GM18873 (cell line): ENCODE results near the gene GCNT2.
"Not testable (repeated sequence)": the region's sequence is repeated elsewhere in the genome, so short reads cannot be mapped to it uniquely, and the experiment has no call there.

Experiments
- ATAC-seq: cut with Tn5 transposase; IDR thresholded peaks from one replicate; pipeline ENCODE4 v1.9.1; 2021; ENCODE audit warnings: mild to moderate bottlenecking, moderate library complexity, moderate number of reproducible peaks; ENCODE audit not compliant: unreplicated experiment, low FRiP score

The GCNT2 gene

DNA sequence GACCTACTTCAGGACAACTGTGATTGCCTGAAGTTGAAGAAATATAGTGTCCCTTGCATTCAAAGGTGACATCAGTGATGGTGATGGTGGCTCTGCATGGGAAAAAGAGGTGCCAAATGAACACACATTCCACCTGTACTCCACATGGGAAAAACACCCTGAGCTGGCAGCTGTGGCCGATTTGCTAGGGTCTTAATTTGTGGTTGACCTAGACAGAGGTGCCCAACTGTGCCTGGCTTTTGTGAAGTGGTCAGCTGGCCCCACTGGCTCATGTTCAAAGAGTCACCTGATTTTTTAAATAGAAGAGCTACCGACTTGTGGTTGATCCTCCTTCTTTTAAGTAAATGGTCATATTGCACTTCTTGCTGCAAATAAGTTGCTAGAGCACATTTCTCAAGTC, 7.6 kb upstream of the GCNT2 start:
- no peak for ATAC-seq

DNA sequence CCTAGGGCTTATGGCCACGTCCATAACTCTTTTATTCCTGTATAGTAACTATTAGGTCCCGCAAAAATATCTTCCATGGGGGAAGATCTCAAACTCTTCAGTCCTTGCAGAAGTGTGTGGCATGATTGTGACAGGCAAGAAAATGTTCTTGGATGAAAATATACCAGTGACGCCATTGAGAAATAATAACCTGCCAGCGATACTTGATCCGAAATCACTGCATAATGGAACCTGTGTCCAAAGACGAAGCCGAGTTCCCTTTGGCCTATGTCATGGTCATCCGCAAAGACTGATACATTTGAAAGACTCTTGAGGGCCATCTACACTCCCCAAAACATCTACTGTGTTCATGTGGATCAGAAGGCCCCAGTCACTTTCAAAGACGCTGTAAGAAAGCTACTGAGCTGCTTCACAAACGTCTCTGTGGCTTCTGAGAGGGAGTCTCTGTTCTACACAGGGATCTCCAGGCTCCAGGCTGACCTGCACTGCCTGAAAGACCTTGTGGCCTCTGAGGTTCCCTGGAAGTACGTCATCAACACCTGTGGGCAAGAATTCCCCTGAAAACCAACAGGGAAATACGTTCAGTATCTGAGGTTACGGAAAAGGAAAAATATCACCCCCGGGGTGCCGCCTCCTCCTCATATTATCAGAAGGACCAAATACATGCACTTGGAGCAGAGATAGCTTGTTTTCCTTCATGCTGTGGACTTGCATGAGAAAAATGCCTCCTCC, 6.9 kb upstream of the GCNT2 start:
- ATAC-seq = no peak

DNA sequence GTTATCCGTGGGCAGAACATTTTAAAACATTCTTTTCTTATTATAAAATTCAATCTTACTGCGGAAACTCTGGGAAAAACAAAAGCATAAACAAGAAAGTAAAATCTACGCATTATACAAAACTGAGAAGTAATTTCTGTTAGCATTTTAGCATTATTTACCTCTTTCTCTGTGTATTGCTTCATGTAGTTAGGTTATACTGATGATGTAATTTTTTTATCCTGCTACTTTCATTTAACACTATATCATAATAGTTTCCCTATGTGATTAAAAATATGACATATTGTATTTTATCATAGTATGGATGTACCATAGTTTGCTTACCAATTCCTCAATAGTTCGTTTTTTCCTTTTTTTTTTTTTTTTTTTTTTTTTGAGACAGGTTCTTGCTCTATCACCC, 4.2 kb upstream of the GCNT2 start:
- no peak for ATAC-seq

DNA sequence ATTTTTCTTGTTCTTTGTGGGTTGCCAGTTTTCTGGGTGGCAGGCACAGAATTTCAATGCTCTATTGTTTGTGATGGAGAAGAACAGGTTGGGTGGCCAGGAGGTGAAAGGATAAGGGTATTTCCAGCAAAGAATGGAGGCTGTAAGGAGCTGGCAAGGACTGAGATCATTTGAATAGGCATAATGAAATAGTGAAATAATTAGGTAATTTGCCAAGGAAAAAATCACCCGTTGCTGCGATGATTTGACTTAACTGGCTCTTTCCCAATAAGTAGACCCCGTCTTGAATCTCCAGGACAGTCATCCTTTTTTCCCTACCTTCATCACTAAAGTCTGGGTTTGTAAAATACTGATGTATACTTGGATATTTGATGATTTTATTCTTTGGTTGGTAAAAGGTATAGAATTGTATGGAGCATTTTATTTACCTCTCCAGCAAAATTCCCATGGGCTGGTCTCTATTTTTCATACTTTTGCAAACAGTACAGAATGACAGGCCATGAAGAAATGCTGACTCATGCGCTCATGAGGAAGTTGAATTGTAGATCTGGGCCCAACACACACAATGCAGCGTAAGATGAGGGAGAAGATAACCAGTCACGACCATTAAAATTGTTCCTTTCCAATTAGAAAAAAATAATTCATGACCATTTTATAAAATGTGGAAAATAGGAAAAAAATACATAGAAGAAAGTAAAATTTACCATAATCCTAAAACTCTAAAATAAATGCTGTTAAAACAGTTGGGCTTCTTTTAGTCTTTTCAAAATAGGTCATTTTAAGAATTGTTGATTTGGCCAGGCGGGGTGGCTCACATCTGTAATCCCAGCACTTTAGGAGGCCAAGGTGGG, 2.4 kb upstream of the GCNT2 start:
- no peak for ATAC-seq

DNA sequence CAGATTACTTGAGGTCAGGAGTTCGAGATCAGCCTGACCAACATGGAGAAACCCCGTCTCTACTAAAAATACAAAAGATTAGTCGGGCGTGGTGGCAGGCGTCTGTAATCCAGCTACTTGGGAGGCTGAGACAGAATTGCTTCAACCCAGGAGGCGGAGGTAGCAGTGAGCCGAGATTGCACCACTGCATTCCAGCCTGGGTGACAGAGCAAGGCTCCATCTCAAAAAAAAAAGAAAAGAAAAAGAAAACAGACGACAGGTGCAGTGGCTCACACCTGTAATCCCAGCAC, 1.8 kb upstream of the GCNT2 start:
- not testable (repeated sequence) for ATAC-seq

DNA sequence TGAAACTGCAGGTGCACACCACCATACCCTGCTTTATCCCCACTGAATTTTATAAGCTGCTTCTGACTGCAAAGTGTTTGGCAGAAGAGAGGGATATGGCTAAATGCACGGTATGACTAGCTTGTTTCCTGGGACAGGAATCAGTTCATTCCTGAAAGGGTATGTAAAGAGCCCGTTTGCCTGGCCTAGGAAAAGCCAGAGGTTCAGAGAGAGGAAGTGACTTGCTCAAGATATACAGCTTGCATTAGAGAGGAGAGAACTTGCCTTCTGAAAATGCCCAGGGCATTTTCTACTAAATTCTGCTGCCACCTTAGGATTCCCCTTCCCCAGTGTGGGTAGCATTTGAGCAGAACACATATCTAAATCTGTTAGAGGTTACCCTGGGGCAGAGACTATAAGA, 683 bp upstream of the GCNT2 start:
- no peak for ATAC-seq

DNA sequence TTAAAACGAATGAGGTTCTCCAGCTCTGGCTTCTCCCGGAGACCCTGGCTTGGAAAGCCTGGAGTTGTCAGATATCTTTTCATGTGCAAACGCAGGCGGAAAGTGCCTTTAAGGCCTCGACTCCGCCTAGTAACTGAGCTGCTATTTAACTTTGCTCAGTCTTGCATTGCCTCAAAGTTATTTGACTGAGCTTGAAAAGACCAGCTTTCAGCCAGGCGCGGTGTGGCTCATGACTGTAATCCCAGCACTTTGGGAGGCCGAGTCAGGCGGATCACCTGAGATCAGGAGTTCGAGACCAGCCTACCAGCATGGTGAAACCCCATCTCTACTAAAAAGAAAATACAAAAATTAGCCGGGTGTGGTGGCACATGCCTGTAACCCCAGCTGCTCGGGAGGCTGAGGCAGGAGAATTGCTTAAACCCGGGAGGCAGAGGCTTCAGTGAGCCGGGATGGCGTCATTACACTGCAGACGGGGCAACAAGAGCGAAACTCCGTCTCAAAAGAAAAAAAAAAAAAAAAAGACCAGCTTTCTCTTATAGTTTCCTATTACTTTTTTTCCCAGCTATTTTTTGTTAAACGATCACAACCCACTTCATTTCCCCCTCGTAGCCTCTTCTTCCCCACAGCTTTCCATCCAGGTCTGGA, 1.9 kb downstream of the GCNT2 start:
- ATAC-seq = no peak

DNA sequence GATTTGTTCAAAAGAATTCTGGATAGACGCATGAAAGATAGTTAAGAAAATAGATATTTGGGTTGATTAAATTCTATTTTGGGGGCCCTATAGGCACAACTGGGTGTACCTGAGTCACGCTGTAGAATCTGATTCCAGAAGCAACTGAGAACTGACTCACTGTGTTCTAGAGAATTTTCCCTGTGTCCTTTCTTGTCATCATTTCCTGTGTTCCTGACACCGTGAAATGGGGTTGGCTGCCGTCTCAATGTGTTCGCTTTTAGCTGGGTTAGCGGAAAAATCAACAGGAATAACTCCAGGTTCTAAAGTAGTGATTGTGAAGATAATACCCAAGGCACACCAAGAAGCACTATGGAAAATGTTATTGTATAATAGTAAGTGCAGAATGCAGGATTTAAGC, 5.0 kb downstream of the GCNT2 start:
- ATAC-seq = no peak

DNA sequence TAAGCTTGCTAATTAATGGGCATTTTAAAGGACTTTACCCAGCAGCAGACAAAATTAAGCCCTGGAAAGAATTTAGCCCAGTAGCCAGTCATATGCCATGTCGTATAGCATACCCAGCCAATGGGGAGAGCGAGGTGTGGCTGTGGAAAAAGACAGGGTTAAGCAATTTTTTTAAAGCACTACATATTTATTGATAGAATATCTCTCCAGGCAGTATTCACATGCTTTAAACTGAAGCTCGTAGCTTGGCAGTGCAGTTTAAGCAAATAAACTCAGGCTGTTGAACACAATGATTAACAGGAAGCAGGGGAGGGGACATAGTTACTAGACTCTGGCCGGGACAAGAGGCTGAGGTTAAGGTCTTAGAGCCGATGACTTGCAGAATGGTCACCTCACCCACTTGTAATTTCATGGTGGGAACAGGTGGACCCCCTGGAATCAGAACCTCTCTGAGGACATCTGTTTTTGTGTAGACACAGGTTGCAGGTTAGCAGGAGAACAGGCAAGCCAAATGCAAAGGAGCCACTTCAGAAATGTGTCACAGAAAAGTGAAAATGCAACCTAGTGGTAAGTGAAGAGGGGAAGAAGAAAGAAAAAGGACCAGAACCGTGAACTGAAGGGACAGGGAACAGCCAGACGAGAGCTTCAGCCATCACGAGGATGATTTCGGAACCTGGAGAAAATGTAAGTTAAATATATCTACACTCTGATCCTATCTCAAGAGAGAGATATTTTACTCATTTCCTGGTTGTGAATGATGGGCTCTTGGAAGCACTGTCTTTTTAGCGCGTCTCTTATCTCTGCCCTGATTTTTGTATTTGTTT, 7.2 kb downstream of the GCNT2 start:
- peak; percentile 62 for ATAC-seq

DNA sequence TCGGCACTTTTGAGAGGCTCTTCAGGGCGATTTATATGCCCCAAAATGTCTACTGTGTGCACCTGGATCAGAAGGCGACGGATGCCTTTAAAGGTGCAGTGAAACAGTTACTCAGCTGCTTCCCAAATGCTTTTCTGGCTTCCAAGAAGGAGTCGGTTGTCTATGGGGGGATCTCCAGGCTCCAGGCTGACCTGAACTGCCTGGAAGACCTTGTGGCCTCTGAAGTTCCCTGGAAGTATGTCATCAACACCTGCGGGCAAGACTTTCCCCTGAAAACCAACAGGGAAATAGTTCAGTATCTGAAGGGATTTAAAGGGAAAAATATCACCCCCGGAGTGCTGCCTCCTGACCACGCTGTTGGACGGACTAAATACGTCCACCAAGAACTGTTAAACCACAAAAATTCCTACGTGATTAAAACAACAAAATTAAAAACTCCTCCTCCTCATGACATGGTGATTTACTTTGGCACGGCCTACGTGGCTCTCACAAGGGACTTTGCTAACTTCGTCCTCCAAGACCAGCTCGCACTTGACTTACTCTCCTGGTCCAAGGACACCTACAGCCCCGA, 8.2 kb downstream of the GCNT2 start:
- ATAC-seq = no peak

DNA sequence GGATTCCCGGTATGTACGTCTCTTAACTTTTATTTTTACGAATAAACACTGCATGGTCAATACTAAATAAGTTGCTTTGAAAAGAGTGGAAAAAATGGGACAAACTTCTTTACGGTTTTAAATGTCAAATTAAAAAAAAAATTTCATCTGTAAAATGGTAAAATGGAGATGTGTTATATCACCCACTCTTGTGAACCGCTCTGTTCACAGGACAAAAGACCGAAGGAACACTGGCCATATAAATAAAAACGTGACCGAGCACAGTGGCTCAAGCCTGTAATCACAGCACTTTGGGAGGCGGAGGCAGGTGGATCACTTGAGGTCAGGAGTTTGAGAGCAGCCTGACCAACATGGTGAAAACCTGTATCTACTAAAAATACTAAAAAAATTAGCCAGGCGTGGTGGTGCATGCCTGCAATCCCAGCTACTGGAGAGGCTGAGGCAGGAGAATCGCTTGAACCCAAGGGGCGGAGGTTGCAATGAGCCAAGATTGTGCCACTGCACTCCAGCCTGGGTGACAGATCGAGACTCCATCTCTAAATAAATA, 8.8 kb downstream of the GCNT2 start:
- not testable (repeated sequence) for ATAC-seq

DNA sequence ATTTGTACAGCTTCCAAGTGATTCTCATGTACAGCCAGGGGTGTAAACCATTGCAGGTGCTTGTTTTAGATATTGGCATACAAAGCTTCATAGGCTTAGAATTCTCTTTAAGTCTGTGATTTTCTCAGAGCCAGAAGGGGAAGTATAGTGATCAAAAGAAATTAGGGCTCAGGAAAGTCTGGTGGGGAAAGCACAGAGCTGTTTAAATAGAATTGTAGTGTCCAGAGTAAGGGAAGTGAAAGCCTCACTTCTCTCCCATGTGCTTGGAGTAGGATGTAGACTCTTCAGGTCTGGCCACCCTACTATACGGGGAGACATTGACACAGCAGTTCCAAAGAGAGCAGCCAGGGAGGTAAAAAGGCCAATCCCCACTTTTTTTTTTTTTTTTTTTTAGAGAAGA, 10.4 kb downstream of the GCNT2 start:
- no peak for ATAC-seq

DNA sequence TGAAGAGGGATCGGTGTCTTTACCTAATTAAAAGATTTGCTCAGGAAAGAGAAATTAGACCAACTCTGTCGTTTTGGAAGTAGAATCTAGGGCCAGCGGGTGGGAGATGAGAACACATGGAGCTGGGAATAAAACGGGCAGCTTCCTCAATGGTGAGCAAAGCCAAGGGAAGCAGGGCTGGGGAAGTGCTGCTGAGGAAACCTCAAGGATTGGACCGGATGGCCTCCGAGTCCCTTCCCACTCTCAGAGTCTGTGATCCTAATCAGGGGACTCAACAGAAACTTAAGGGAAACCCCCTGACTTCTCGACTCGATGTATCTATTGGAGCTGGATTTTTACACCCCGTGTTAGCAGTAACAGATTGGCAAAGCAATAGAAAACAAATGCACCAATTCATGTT, 10.8 kb downstream of the GCNT2 start:
- no peak for ATAC-seq

DNA sequence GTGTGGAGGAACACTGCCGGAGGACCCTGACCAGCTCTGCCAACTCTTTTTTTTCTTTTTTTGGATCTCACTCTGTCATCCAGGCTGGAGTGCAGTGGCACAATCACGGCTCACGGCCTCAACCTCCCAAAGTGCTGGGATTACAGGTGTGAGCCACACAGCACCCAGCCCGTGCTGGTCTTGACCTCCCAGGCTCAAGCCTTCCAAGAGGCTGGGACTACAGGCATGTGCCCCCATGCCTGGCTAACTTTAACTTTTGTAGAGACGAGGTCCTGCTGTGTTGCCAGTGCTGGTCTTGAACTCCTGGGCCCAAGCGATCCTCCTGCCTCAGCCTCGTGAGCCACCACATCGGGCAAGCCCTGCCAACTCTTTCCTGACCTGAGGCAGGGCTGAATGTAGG, 11.2 kb downstream of the GCNT2 start:
- no peak for ATAC-seq

DNA sequence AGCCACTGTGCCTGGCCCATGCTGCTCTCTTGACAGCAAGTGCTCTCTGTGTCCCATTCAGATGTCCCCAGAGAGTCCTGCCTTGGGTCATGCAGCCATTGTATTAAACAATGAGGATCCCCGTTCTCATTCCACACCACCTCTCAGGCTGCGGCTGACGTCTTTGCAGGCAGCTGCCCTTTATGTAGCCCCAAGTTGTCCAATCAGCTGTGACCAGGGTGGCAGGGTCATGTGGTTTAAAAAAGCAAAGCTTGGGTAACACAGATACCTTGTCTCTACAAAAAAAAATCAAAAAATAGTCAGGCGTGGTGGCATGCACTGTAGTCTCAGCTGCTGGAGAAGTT, 13.2 kb downstream of the GCNT2 start:
- peak; percentile 28 for ATAC-seq

DNA sequence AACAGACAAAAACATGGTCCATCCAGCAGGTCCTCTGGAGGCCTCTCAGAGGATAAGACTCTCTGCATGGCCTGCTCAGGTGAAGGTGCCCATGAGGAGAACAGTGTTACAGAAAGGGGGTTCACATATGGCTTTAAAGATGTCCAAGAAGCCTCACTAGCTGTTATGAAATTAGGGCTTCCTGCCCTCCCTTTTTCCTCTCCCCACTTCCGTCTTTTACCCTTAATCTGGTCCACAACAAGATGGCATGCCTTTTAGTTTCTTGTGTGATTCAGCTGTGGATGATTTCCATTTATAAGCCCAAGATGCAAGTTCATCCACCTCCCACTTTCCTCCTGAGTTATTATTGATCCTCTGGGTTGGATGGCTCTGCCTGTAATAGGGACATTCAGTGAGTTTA, 14.0 kb downstream of the GCNT2 start:
- no peak for ATAC-seq

DNA sequence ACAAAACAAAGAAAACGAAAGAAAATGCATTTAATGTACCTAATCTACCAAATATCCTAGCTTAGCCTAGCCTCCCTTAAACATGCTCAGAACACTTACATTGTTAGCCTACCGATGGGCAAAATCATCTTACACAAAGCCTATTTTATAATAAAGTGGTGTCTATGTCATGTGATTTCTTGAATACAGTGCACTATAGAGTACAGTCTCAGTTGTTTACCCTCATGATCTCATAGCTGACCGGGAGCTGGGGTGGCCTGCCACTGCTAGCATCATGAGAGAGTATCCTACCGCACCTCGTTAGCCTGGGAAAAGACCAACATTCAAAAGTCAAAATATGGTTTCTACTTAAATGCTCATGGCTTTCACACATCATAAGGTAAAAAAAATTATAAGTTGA, 16.6 kb downstream of the GCNT2 start:
- ATAC-seq = no peak

DNA sequence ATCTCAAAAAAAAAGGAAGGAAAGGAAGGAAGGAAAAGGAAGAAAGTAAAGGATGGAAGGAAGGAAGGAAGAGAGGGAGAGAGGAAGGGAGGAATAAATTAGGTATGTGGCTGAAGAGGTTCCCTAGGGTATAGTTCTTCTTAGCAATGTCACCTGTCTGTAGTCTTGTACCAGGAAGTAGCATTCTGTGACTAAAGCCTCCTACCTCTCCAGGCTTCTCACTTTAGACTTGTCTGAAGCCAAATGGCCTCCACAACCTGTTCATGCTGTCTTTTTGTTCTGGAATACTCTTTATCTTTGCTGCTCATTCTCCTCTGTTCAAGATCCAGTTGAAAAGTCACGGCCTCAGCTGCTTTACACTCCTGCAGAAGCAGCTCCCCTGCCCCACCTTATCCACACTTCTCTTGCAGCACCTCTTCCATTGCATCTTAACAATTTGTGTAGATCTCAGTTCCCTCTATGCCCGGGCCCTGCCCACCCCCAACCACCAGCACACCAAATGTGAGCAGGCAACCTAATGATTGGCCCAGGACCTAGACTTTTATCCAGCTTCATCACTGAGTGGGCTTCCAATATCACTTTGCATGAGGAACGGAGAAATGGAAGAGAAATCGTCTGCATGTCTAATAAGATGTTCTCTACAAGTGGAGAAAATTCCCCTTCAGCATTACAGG, 19.1 kb downstream of the GCNT2 start:
- no peak for ATAC-seq

DNA sequence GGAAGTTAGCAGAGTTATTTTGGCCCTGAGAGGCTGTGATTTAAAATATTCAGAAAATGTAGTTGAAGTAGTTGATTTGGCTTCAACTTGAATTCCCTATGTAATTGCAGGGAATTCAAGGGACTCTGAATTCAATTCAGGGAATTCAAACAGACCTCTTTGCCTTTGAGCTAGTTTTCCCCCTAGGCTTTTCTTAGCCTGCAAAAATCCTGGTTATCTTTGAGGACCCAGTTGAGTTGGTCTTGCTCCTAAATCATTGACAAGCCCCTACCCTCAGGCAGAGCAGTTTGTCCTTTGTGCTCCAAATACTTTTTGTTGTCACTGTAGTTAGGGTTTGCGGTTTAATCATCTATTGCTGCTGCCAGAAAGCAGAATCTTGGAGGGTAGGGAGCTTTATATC, 20.4 kb downstream of the GCNT2 start:
- ATAC-seq = no peak

DNA sequence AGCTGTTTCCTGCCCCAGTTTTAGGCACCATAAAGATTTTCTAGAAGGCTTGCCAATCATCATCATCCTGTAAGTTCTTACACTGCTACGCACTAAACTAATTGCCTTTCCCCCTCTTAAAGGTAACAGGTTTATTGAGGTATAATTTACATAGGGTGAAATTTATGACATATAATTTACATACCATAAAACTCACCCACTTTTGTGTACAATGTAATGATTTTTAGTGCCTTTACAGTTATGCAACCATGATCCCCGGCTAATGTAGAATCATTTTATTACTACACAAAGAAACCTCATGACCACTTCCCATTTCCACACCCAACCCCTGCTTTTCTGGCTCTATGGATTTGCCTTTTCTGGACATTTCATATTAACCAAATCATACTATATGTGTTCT, 21.1 kb downstream of the GCNT2 start:
- ATAC-seq = no peak
